Activated naive CD4-positive, alpha-beta T cell treated with anti-CD3 and anti-CD28 coated beads, Interleukin-2, amount 10 ng/mL, durations not matched to agents 7 days and 5 days (primary cell): Measurements from ENCODE around the gene MYH11.
"Not testable (repeated sequence)": the region's sequence is repeated elsewhere in the genome, so short reads cannot be mapped to it uniquely, and the experiment has no call there.

Experiments used
- CTCF ChIA-PET: fragments of 350-600 bp; sonication (Branson Sonifier 250); formaldehyde crosslinking; loops from one replicate; lab custom pipeline; 2021; ENCODE audit warnings: antibody characterized with exemption; lab: Charles Lee
- DNase-seq: peaks from one replicate; pipeline ENCODE4 v3.0.0-alpha.2; 2020
- H3K27ac Mint-ChIP-seq: one replicate; pipeline ENCODE4 v1.8.0; 2021; ENCODE audit warnings: mild to moderate bottlenecking, moderate library complexity, mixed read lengths
- H3K27me3 Mint-ChIP-seq: one replicate; pipeline ENCODE4 v1.8.0; 2021; ENCODE audit warnings: mild to moderate bottlenecking, mixed read lengths
- H3K36me3 Mint-ChIP-seq: one replicate; pipeline ENCODE4 v1.8.0; 2021; ENCODE audit warnings: mixed read lengths
- H3K4me1 Mint-ChIP-seq: one replicate; pipeline ENCODE4 v1.8.0; 2021; ENCODE audit warnings: mixed read lengths
- H3K4me3 Mint-ChIP-seq: one replicate; pipeline ENCODE4 v1.8.0; 2021; ENCODE audit warnings: mild to moderate bottlenecking, moderate library complexity, mixed read lengths
- H3K9me3 Mint-ChIP-seq: one replicate; pipeline ENCODE4 v1.8.0; 2021; ENCODE audit warnings: mixed read lengths

Gene MYH11

GRCh38 chr16:15672127-15672513 lies 184.7 kb downstream of the MYH11 start:
- DNase-seq: not testable (repeated sequence)
- H3K4me3 Mint-ChIP-seq: peak overlapping the region; percentile 19

GRCh38 chr16:15671530-15672117 lies 185.2 kb downstream of the MYH11 start:
- Mint-ChIP-seq H3K4me1 (peaks cover 66% of the 10 kb centered on the region), H3K27me3 (no peaks in the 10 kb centered on the region), H3K36me3 (peaks cover 72% of the 10 kb centered on the region), H3K9me3 (no peaks in the 10 kb centered on the region), H3K27ac (peak overlapping the region; percentile 99), H3K4me3 (peak overlapping the region; percentile 19)
- CTCF ChIA-PET: interaction anchor here (1.1 to 1.5 kb wide), 3 partner anchors 11 to 455 kb away, joined by 3 read pairs; no protein-coding TSS in a partner anchor
- DNase-seq: no peak

More at GRCh38 chr16:15672127-15672513, 184.7 kb downstream of the MYH11 start:
- CTCF ChIA-PET: interaction anchor here (1.1 to 1.5 kb wide), 3 partner anchors 28 to 455 kb away, joined by 3 to 4 read pairs (median 3); no protein-coding TSS in a partner anchor
- H3K27me3 Mint-ChIP-seq, H3K9me3 Mint-ChIP-seq: not testable (repeated sequence)
- H3K4me1 Mint-ChIP-seq: peaks cover 70% of the 10 kb centered on the region
- peak overlapping the region; percentile 99 for H3K27ac Mint-ChIP-seq
- H3K36me3 Mint-ChIP-seq: peaks cover 71% of the 10 kb centered on the region

- Mint-ChIP-seq H3K36me3 (peaks cover 60% of the 10 kb centered on the region), H3K4me3 (no peak overlapping the region), H3K4me1 (peaks cover 30% of the 10 kb centered on the region), H3K9me3 (no peaks in the 10 kb centered on the region), H3K27ac (no peak overlapping the region), H3K27me3 (no peaks in the 10 kb centered on the region)
- CTCF ChIA-PET: interaction anchor here (1.0 kb wide), 1 partner anchor 23 kb away, joined by 4 read pairs; no protein-coding TSS in a partner anchor
- no peak for DNase-seq
Measured at GRCh38 chr16:15667091-15667742, 189.6 kb downstream of the MYH11 start.

- no peak for DNase-seq
- H3K4me1 Mint-ChIP-seq: peaks cover 23% of the 10 kb centered on the region
- H3K36me3 Mint-ChIP-seq: peaks cover 57% of the 10 kb centered on the region
- H3K4me3 Mint-ChIP-seq: no peak overlapping the region
- H3K27ac Mint-ChIP-seq: no peak overlapping the region
- no peaks in the 10 kb centered on the region for H3K9me3 Mint-ChIP-seq
- CTCF ChIA-PET: no interaction called here
- H3K27me3 Mint-ChIP-seq: no peaks in the 10 kb centered on the region
Measured at GRCh38 chr16:15665107-15665506, 191.7 kb downstream of the MYH11 start.

- CTCF ChIA-PET: interaction anchor here (1.6 kb wide), 1 partner anchor 22 kb away, joined by 5 read pairs; no protein-coding TSS in a partner anchor
- Mint-ChIP-seq H3K9me3 (no peaks in the 10 kb centered on the region), H3K36me3 (peaks cover 49% of the 10 kb centered on the region), H3K4me1 (peaks cover 50% of the 10 kb centered on the region), H3K27me3 (no peaks in the 10 kb centered on the region), H3K4me3 (no peak overlapping the region), H3K27ac (peak overlapping the region; percentile 91)
- DNase-seq: no peak
Measured at GRCh38 chr16:15660203-15660601, 196.6 kb downstream of the MYH11 start.

GRCh38 chr16:15658556-15658955 lies 198.3 kb downstream of the MYH11 start:
- no peak overlapping the region for H3K4me3 Mint-ChIP-seq
- CTCF ChIA-PET: interaction anchor here (0.7 to 1.3 kb wide), 2 partner anchors 16 to 45 kb away, joined by 3 read pairs; no protein-coding TSS in a partner anchor
- no peaks in the 10 kb centered on the region for H3K27me3 Mint-ChIP-seq
- peaks cover 57% of the 10 kb centered on the region for H3K4me1 Mint-ChIP-seq
- peak overlapping the region; percentile 91 for H3K27ac Mint-ChIP-seq
- no peak for DNase-seq
- H3K9me3 Mint-ChIP-seq: no peaks in the 10 kb centered on the region
- peaks cover 54% of the 10 kb centered on the region for H3K36me3 Mint-ChIP-seq

- H3K4me3 Mint-ChIP-seq: no peak overlapping the region
- CTCF ChIA-PET: interaction anchor here (0.7 to 1.3 kb wide), 2 partner anchors 16 to 46 kb away, joined by 3 read pairs; no protein-coding TSS in a partner anchor
- no peaks in the 10 kb centered on the region for H3K27me3 Mint-ChIP-seq
- H3K27ac Mint-ChIP-seq: peak overlapping the region; percentile 45
- no peaks in the 10 kb centered on the region for H3K9me3 Mint-ChIP-seq
- H3K4me1 Mint-ChIP-seq: peaks cover 61% of the 10 kb centered on the region
- DNase-seq: no peak
- H3K36me3 Mint-ChIP-seq: peaks cover 55% of the 10 kb centered on the region
Measured at GRCh38 chr16:15658149-15658548, 198.7 kb downstream of the MYH11 start.

GRCh38 chr16:15655561-15655960 lies 201.3 kb downstream of the MYH11 start:
- Mint-ChIP-seq H3K36me3 (peaks cover 54% of the 10 kb centered on the region), H3K27ac (peak overlapping the region; percentile 24), H3K4me1 (peaks cover 69% of the 10 kb centered on the region)
- H3K4me3 Mint-ChIP-seq, DNase-seq, CTCF ChIA-PET, H3K9me3 Mint-ChIP-seq, H3K27me3 Mint-ChIP-seq: not testable (repeated sequence)

GRCh38 chr16:15654591-15654990 lies 202.2 kb downstream of the MYH11 start:
- Mint-ChIP-seq H3K27me3 (no peaks in the 10 kb centered on the region), H3K27ac (no peak overlapping the region), H3K4me1 (peaks cover 64% of the 10 kb centered on the region), H3K4me3 (no peak overlapping the region), H3K36me3 (peaks cover 51% of the 10 kb centered on the region), H3K9me3 (no peaks in the 10 kb centered on the region)
- DNase-seq: no peak
- CTCF ChIA-PET: no interaction called here

GRCh38 chr16:15653227-15653626 lies 203.6 kb downstream of the MYH11 start:
- Mint-ChIP-seq H3K27ac (peak overlapping the region; percentile 71), H3K27me3 (no peaks in the 10 kb centered on the region), H3K9me3 (no peaks in the 10 kb centered on the region), H3K4me1 (peaks cover 56% of the 10 kb centered on the region), H3K36me3 (peaks cover 46% of the 10 kb centered on the region), H3K4me3 (peak overlapping the region; percentile 51)
- CTCF ChIA-PET: no interaction called here
- no peak for DNase-seq
